PC-3 (cell line): Measurements from ENCODE around the gene PML. TPM values are rescaled to one million over a fixed set of nuclear protein-coding genes. Genes with fewer than 3 reads are reported as not detected.

Experiments
- ATAC-seq: fragments of 200-7000 bp; cut with Tn5 transposase; 2 replicates; pipeline ENCODE4 v1.9.1; 2020; ENCODE audit warnings: mild to moderate bottlenecking, moderate library complexity
- BruUV-seq: library from RNA; stranded (reverse); fragments of 400-500 nt; replicated peaks from 2 replicates; lab custom pipeline; 2021; lab: Mats Ljungman, UMichigan
- CTCF ChIA-PET: fragments of 300-600 bp; sonication (Branson Sonifier 250); formaldehyde crosslinking; loops from one replicate; lab custom pipeline; 2022; ENCODE audit warnings: antibody characterized with exemption; lab: Charles Lee
- POLR2A ChIA-PET: fragments of 300-600 bp; sonication (Branson Sonifier 250); formaldehyde crosslinking; loops from one replicate; lab custom pipeline; 2022; ENCODE audit warnings: antibody characterized with exemption; ENCODE audit not compliant: unreplicated experiment; lab: Charles Lee
- DNase-seq: peaks from one replicate; pipeline ENCODE4 v3.0.0-alpha.2; 2015
- H2AFZ ChIP-seq: fragments of 300-600 bp; sonication (generic); 2 replicates; pipeline ENCODE4 v1.6.0; 2016; ENCODE audit warnings: antibody characterized with exemption, low read length
- H3F3A ChIP-seq: fragments of 300-600 bp; sonication (generic); one replicate; pipeline ENCODE4 v1.6.0; 2017; ENCODE audit warnings: antibody characterized with exemption, low read length, control low read depth, mild to moderate bottlenecking; ENCODE audit not compliant: unreplicated experiment
- H3K27ac ChIP-seq: fragments of 300-600 bp; sonication (generic); 2 replicates; pipeline ENCODE4 v1.5.1; 2016; ENCODE audit warnings: mild to moderate bottlenecking, low read length
- H3K27me3 ChIP-seq: fragments of 300-600 bp; sonication (generic); 2 replicates; pipeline ENCODE4 v1.6.1; 2016; ENCODE audit warnings: low read length, mixed read lengths
- H3K36me3 ChIP-seq: fragments of 300-600 bp; sonication (generic); 2 replicates; pipeline ENCODE4 v1.6.1; 2016; ENCODE audit warnings: low read depth, mixed run types, low read length, mixed read lengths
- H3K4me1 ChIP-seq: fragments of 300-600 bp; sonication (generic); 2 replicates; pipeline ENCODE4 v1.5.1; 2016; ENCODE audit warnings: low read length; ENCODE audit not compliant: insufficient read depth
- H3K4me2 ChIP-seq: fragments of 300-600 bp; sonication (generic); 2 replicates; pipeline ENCODE4 v1.6.0; 2016; ENCODE audit warnings: low read length
- H3K4me3 ChIP-seq: fragments of 300-600 bp; sonication (generic); 2 replicates; pipeline ENCODE4 v1.5.1; 2016; ENCODE audit warnings: mild to moderate bottlenecking, low read length, mixed read lengths
- H3K79me2 ChIP-seq: fragments of 300-600 bp; sonication (generic); 2 replicates; pipeline ENCODE4 v1.6.1; 2017; ENCODE audit warnings: low read length, mixed read lengths
- H3K9ac ChIP-seq: fragments of 300-600 bp; sonication (generic); 2 replicates; pipeline ENCODE4 v1.6.0; 2016; ENCODE audit warnings: mild to moderate bottlenecking, low read length
- H3K9me2 ChIP-seq: fragments of 300-600 bp; sonication (generic); replicated peaks from 2 replicates; pipeline ENCODE4 v1.6.1; 2016; ENCODE audit warnings: mixed run types, low read length, mixed read lengths
- H3K9me3 ChIP-seq: fragments of 300-600 bp; sonication (generic); 2 replicates; pipeline ENCODE4 v1.6.1; 2016; ENCODE audit warnings: low read length, mixed read lengths
- H4K20me1 ChIP-seq: fragments of 300-600 bp; sonication (generic); 2 replicates; pipeline ENCODE4 v1.6.1; 2016; ENCODE audit warnings: low read length, mixed read lengths
- CTCF ChIP-seq: fragments of 300-600 bp; sonication (generic); conservative IDR thresholded peaks from 2 replicates; pipeline ENCODE4 v1.5.1; 2017; ENCODE audit warnings: antibody characterized with exemption, low read depth, mild to moderate bottlenecking, low read length
- EZH2 ChIP-seq: fragments of 300-600 bp; sonication (generic); IDR thresholded peaks from one replicate; pipeline ENCODE4 v1.6.1; 2017; ENCODE audit warnings: antibody characterized with exemption, mild to moderate bottlenecking, low read length; ENCODE audit not compliant: unreplicated experiment
- EZH2phosphoT487 ChIP-seq: fragments of 300-600 bp; sonication (generic); IDR thresholded peaks from 2 replicates; pipeline ENCODE4 v1.6.1; 2018; ENCODE audit warnings: mild to moderate bottlenecking, antibody characterized with exemption, low read length, borderline replicate concordance
- intact Hi-C: fragments of 100-400 bp; cut with micrococcal nuclease; formaldehyde crosslinking; loops from 2 replicates; pipeline ENCODE4 v1.9.0; 2023
- total RNA-seq: library from RNA; depleted of rRNA; stranded (reverse); fragments of >200 nt; gene quantifications from 2 replicates; pipeline ENCODE4 v1.2.3, GENCODE V29; 2014

PML gene
- total RNA-seq, 1 experiment from 2014 or later: 18.7 TPM

DNA sequence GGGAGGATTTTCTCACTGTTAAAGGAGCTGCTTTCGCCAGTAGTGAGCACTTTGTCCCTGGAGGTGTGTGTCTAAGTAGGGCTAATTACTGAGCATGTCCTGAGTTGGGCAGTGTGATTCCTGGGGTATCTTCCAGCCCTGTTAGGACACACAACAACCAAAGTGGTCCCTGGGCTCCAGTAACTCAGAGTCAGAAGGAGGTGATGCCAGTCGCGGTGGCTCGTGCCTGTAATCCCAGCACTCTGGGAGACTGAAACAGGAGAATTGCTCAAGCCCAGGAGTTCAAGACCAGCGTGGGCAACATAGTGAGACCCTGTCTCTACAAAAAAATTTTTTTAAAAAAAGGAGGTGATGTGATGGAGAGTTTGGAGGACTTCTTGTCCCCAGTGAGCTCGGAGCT is 37.5 kb downstream of the PML start:
- H3K27me3 ChIP-seq: no peaks in the 10 kb centered on the region
- POLR2A ChIA-PET: no interaction called here
- no peaks in the 10 kb centered on the region for H3F3A ChIP-seq
- no peaks in the 10 kb centered on the region for H3K9me3 ChIP-seq
- intact Hi-C loops: no loop called here
- CTCF ChIA-PET: interaction anchor here (1.0 kb wide), 1 partner anchor 16 kb away, joined by 6 read pairs; no protein-coding TSS in a partner anchor
- H3K9me2 ChIP-seq: no peaks in the 10 kb centered on the region
- no peaks in the 10 kb centered on the region for H3K79me2 ChIP-seq
- no peak overlapping the region for H3K27ac ChIP-seq
- no peak overlapping the region for H3K9ac ChIP-seq
- no peaks in the 10 kb centered on the region for H4K20me1 ChIP-seq
- H3K4me2 ChIP-seq: no peak overlapping the region
- H2AFZ ChIP-seq: no peak overlapping the region
- BruUV-seq: no TSS peak
- DNase-seq: no peak
- H3K4me3 ChIP-seq: no peak overlapping the region
- no peak for ATAC-seq
- TF ChIP-seq EZH2: no peak
- no peak for TF ChIP-seq CTCF
- no peak for TF ChIP-seq EZH2phosphoT487
- H3K4me1 ChIP-seq: no peaks in the 10 kb centered on the region
- H3K36me3 ChIP-seq: no peaks in the 10 kb centered on the region

- POLR2A ChIA-PET: no interaction called here
- ATAC-seq (no peak), DNase-seq (no peak)
- H3K4me1 ChIP-seq: no peaks in the 10 kb centered on the region
- H3K9ac ChIP-seq: no peak overlapping the region
- H3K9me2 ChIP-seq: no peaks in the 10 kb centered on the region
- no peaks in the 10 kb centered on the region for H3K79me2 ChIP-seq
- intact Hi-C loops: no loop called here
- no TSS peak for BruUV-seq
- no peak overlapping the region for H3K27ac ChIP-seq
- no peak overlapping the region for H3K4me3 ChIP-seq
- TF ChIP-seq EZH2phosphoT487 (no peak), CTCF (no peak)
- no peak overlapping the region for H2AFZ ChIP-seq
- H4K20me1 ChIP-seq: no peaks in the 10 kb centered on the region
- no peaks in the 10 kb centered on the region for H3K9me3 ChIP-seq
- no peak overlapping the region for H3K4me2 ChIP-seq
- no peaks in the 10 kb centered on the region for H3F3A ChIP-seq
- no peaks in the 10 kb centered on the region for H3K27me3 ChIP-seq
- no peaks in the 10 kb centered on the region for H3K36me3 ChIP-seq
- CTCF ChIA-PET: interaction anchor here (1.0 kb wide), 1 partner anchor 16 kb away, joined by 6 read pairs; no protein-coding TSS in a partner anchor
Measured at GRCh38 chr15:74032606-74033561, 38.4 kb downstream of the PML start.
